ENCODE data around the gene CCL20. TPM values are rescaled to one million over a fixed set of nuclear protein-coding genes. Genes with fewer than 3 reads are reported as not detected.

CCL20 gene
- total and polyA plus RNA-seq, 2 of the 13 experiments (the other 11 are each of a cell fraction or from before 2014, with no cell fraction given), result 223 to 903 TPM

- TF ChIP-seq ZNF646 (CRISPR knock-in tag; IDR thresholded peaks at IDR 0.05), result no peak
- TF ChIP-seq ZFP82 (CRISPR knock-in tag; IDR thresholded peaks at IDR 0.05; ENCODE audit: borderline replicate concordance), result peak; percentile 56; the same call in 1 of the 2 replicates
- peak; percentile 60; the same call in 1 of the 2 replicates for TF ChIP-seq ZNF335 (CRISPR knock-in tag; IDR thresholded peaks at IDR 0.05)
- TF ChIP-seq ZIK1 (CRISPR knock-in tag; IDR thresholded peaks at IDR 0.05; ENCODE audit: borderline replicate concordance, low read depth), result 0 out of 2 replicates have a peak, but pooled peaks have one; percentile 68
- no peak for TF ChIP-seq MNT (IDR thresholded peaks at IDR 0.05)
- TF ChIP-seq NFKBIZ (CRISPR knock-in tag; IDR thresholded peaks at IDR 0.05), result 0 out of 2 replicates have a peak, but pooled peaks have one; percentile 29
- peak; percentile 95 for TF ChIP-seq ZBTB39 (CRISPR knock-in tag; IDR thresholded peaks at IDR 0.05)
- peak; percentile 87 for TF ChIP-seq SKIL (CRISPR knock-in tag; IDR thresholded peaks at IDR 0.05; ENCODE audit: borderline replicate concordance)
- peak; percentile 70; the same call in 1 of the 2 replicates for TF ChIP-seq HINFP (CRISPR knock-in tag; IDR thresholded peaks at IDR 0.05; ENCODE audit: low read depth)
- peak; percentile 91 for TF ChIP-seq ATF3 (CRISPR knock-in tag; IDR thresholded peaks at IDR 0.05)
- 0 out of 2 replicates have a peak, but pooled peaks have one; percentile 24 for TF ChIP-seq ZFP37 (CRISPR knock-in tag; IDR thresholded peaks at IDR 0.05; ENCODE audit: borderline replicate concordance)
- TF ChIP-seq ARID2 (CRISPR knock-in tag; IDR thresholded peaks at IDR 0.05; ENCODE audit: borderline replicate concordance), result peak; percentile 33; the same call in 1 of the 2 replicates
Measured at GRCh38 chr2:227821043-227821942, 7.7 kb downstream of the CCL20 start (continued).
